Activated naive CD4-positive, alpha-beta T cell treated with anti-CD3 and anti-CD28 coated beads, Interleukin-2, amount 50 U/mL, for 24 hours (primary cell): ENCODE data around the gene CALCA.

Source experiments
- H3K27ac Mint-ChIP-seq: one replicate; pipeline ENCODE4 v1.8.0; 2021; ENCODE audit warnings: mild to moderate bottlenecking, mixed read lengths
- H3K27me3 Mint-ChIP-seq: one replicate; pipeline ENCODE4 v1.8.0; 2021; ENCODE audit warnings: mixed read lengths
- H3K36me3 Mint-ChIP-seq: one replicate; pipeline ENCODE4 v1.8.0; 2021; ENCODE audit warnings: mixed read lengths
- H3K4me1 Mint-ChIP-seq: one replicate; pipeline ENCODE4 v1.8.0; 2021; ENCODE audit warnings: mixed read lengths
- H3K4me3 Mint-ChIP-seq: one replicate; pipeline ENCODE4 v1.8.0; 2021; ENCODE audit warnings: mild to moderate bottlenecking, mixed read lengths
- H3K9me3 Mint-ChIP-seq: one replicate; pipeline ENCODE4 v1.8.0; 2021; ENCODE audit warnings: mixed read lengths

CALCA gene

GRCh38 chr11:14969901-14970323, 2.2 kb downstream of the CALCA start:
- peaks cover 25% of the 10 kb centered on the region for H3K4me1 Mint-ChIP-seq
- no peaks in the 10 kb centered on the region for H3K36me3 Mint-ChIP-seq
- no peak overlapping the region for H3K27ac Mint-ChIP-seq
- H3K4me3 Mint-ChIP-seq: no peak overlapping the region
- peaks cover 42% of the 10 kb centered on the region for H3K27me3 Mint-ChIP-seq
- H3K9me3 Mint-ChIP-seq: no peaks in the 10 kb centered on the region

- no peak overlapping the region for H3K4me3 Mint-ChIP-seq
- H3K9me3 Mint-ChIP-seq: no peaks in the 10 kb centered on the region
- H3K4me1 Mint-ChIP-seq: peaks cover 5% of the 10 kb centered on the region
- H3K27me3 Mint-ChIP-seq: peaks cover 23% of the 10 kb centered on the region
- no peaks in the 10 kb centered on the region for H3K36me3 Mint-ChIP-seq
- no peak overlapping the region for H3K27ac Mint-ChIP-seq
Measured at GRCh38 chr11:14967581-14968243, 4.4 kb downstream of the CALCA start.

- no peaks in the 10 kb centered on the region for H3K4me1 Mint-ChIP-seq
Measured at GRCh38 chr11:14956111-14956510, 16.0 kb downstream of the CALCA start.

GRCh38 chr11:14954581-14954980, 17.6 kb downstream of the CALCA start:
- H3K27me3 Mint-ChIP-seq: peaks cover 3% of the 10 kb centered on the region
- no peaks in the 10 kb centered on the region for H3K9me3 Mint-ChIP-seq
- peaks cover 4% of the 10 kb centered on the region for H3K36me3 Mint-ChIP-seq
- H3K27ac Mint-ChIP-seq: no peak overlapping the region
- no peaks in the 10 kb centered on the region for H3K4me1 Mint-ChIP-seq
- no peak overlapping the region for H3K4me3 Mint-ChIP-seq

More at GRCh38 chr11:14956111-14956510, 16.0 kb downstream of the CALCA start:
- no peak overlapping the region for H3K27ac Mint-ChIP-seq
- H3K36me3 Mint-ChIP-seq: peaks cover 4% of the 10 kb centered on the region
- no peaks in the 10 kb centered on the region for H3K9me3 Mint-ChIP-seq
- no peak overlapping the region for H3K4me3 Mint-ChIP-seq
- peaks cover 3% of the 10 kb centered on the region for H3K27me3 Mint-ChIP-seq

GRCh38 chr11:14953904-14954303, 18.2 kb downstream of the CALCA start:
- H3K27ac Mint-ChIP-seq: no peak overlapping the region
- H3K4me1 Mint-ChIP-seq: no peaks in the 10 kb centered on the region
- H3K27me3 Mint-ChIP-seq: peaks cover 3% of the 10 kb centered on the region
- H3K9me3 Mint-ChIP-seq: no peaks in the 10 kb centered on the region
- no peak overlapping the region for H3K4me3 Mint-ChIP-seq
- H3K36me3 Mint-ChIP-seq: peaks cover 4% of the 10 kb centered on the region

GRCh38 chr11:14949437-14950147, 22.6 kb downstream of the CALCA start:
- Mint-ChIP-seq H3K9me3 (no peaks in the 10 kb centered on the region), H3K4me1 (no peaks in the 10 kb centered on the region), H3K4me3 (no peak overlapping the region), H3K27me3 (no peaks in the 10 kb centered on the region), H3K27ac (no peak overlapping the region), H3K36me3 (peaks cover 4% of the 10 kb centered on the region)

- H3K9me3 Mint-ChIP-seq: no peaks in the 10 kb centered on the region
- H3K27me3 Mint-ChIP-seq: no peaks in the 10 kb centered on the region
- H3K4me3 Mint-ChIP-seq: no peak overlapping the region
- H3K4me1 Mint-ChIP-seq: no peaks in the 10 kb centered on the region
- H3K27ac Mint-ChIP-seq: no peak overlapping the region
- peaks cover 8% of the 10 kb centered on the region for H3K36me3 Mint-ChIP-seq
Measured at GRCh38 chr11:14942745-14943144, 29.4 kb downstream of the CALCA start.

GRCh38 chr11:14938936-14939335, 33.2 kb downstream of the CALCA start:
- Mint-ChIP-seq H3K36me3 (peaks cover 8% of the 10 kb centered on the region), H3K9me3 (no peaks in the 10 kb centered on the region), H3K4me1 (no peaks in the 10 kb centered on the region), H3K27me3 (no peaks in the 10 kb centered on the region), H3K27ac (no peak overlapping the region), H3K4me3 (no peak overlapping the region)

GRCh38 chr11:14934641-14935351, 37.4 kb downstream of the CALCA start:
- Mint-ChIP-seq H3K9me3 (no peaks in the 10 kb centered on the region), H3K27ac (no peak overlapping the region), H3K36me3 (peaks cover 10% of the 10 kb centered on the region), H3K4me1 (no peaks in the 10 kb centered on the region), H3K4me3 (no peak overlapping the region), H3K27me3 (no peaks in the 10 kb centered on the region)

GRCh38 chr11:14932447-14932846, 39.7 kb downstream of the CALCA start:
- Mint-ChIP-seq H3K36me3 (peaks cover 15% of the 10 kb centered on the region), H3K9me3 (no peaks in the 10 kb centered on the region), H3K4me1 (no peaks in the 10 kb centered on the region), H3K27me3 (no peaks in the 10 kb centered on the region), H3K4me3 (no peak overlapping the region), H3K27ac (no peak overlapping the region)

GRCh38 chr11:14930369-14930768, 41.8 kb downstream of the CALCA start:
- H3K9me3 Mint-ChIP-seq: no peaks in the 10 kb centered on the region
- no peak overlapping the region for H3K27ac Mint-ChIP-seq
- H3K4me1 Mint-ChIP-seq: no peaks in the 10 kb centered on the region
- no peak overlapping the region for H3K4me3 Mint-ChIP-seq
- no peaks in the 10 kb centered on the region for H3K27me3 Mint-ChIP-seq
- H3K36me3 Mint-ChIP-seq: peaks cover 19% of the 10 kb centered on the region

- Mint-ChIP-seq H3K9me3 (no peaks in the 10 kb centered on the region), H3K36me3 (peaks cover 19% of the 10 kb centered on the region), H3K27me3 (no peaks in the 10 kb centered on the region), H3K4me3 (no peak overlapping the region), H3K27ac (no peak overlapping the region), H3K4me1 (no peaks in the 10 kb centered on the region)
Measured at GRCh38 chr11:14927146-14927545, 45.0 kb downstream of the CALCA start.

GRCh38 chr11:14924318-14924717, 47.8 kb downstream of the CALCA start:
- Mint-ChIP-seq H3K36me3 (peaks cover 15% of the 10 kb centered on the region), H3K27ac (no peak overlapping the region), H3K9me3 (no peaks in the 10 kb centered on the region), H3K27me3 (no peaks in the 10 kb centered on the region), H3K4me3 (no peak overlapping the region), H3K4me1 (no peaks in the 10 kb centered on the region)
